GM19452 (cell line): ENCODE results near the gene KIAA1586.
"Not testable (repeated sequence)": the region's sequence is repeated elsewhere in the genome, so short reads cannot be mapped to it uniquely, and the experiment has no call there.

Experiments used
- ATAC-seq: cut with Tn5 transposase; IDR thresholded peaks from one replicate; pipeline ENCODE4 v1.9.1; 2021; ENCODE audit not compliant: unreplicated experiment

KIAA1586 gene

GRCh38 chr6:57046332-57047256, at the start of gene KIAA1586:
KIAA1586 (plus strand) TSS chr6:57046693; CDS start chr6:57046756, 63 bp downstream.
- peak; percentile 93 for ATAC-seq

GRCh38 chr6:56999049-56999448, 47.4 kb upstream of the KIAA1586 start:
- ATAC-seq = no peak

- not testable (repeated sequence) for ATAC-seq
These were observed 46.7 kb upstream of the KIAA1586 start for GRCh38 chr6:56999748-57000147.

GRCh38 chr6:57002197-57002596, 44.3 kb upstream of the KIAA1586 start:
- no peak for ATAC-seq

GRCh38 chr6:57004292-57004691, 42.2 kb upstream of the KIAA1586 start:
- ATAC-seq = no peak

GRCh38 chr6:57006101-57006500, 40.4 kb upstream of the KIAA1586 start:
- ATAC-seq = no peak

GRCh38 chr6:57008069-57008468, 38.4 kb upstream of the KIAA1586 start:
- ATAC-seq = not testable (repeated sequence)

- no peak for ATAC-seq
These were observed 33.0 kb upstream of the KIAA1586 start for GRCh38 chr6:57013521-57013926.

GRCh38 chr6:57017069-57017468, 29.4 kb upstream of the KIAA1586 start:
- ATAC-seq = no peak

GRCh38 chr6:57017841-57018240, 28.7 kb upstream of the KIAA1586 start:
- no peak for ATAC-seq

- ATAC-seq = no peak
These were observed 27.1 kb upstream of the KIAA1586 start for GRCh38 chr6:57019434-57019833.

- ATAC-seq = peak; percentile 77
These were observed 25.3 kb upstream of the KIAA1586 start for GRCh38 chr6:57021086-57021720.

- no peak for ATAC-seq
These were observed 22.2 kb upstream of the KIAA1586 start for GRCh38 chr6:57024321-57024720.

- ATAC-seq = no peak
These were observed 21.7 kb upstream of the KIAA1586 start for GRCh38 chr6:57024775-57025174.

- no peak for ATAC-seq
These were observed 20.5 kb upstream of the KIAA1586 start for GRCh38 chr6:57026001-57026400.

GRCh38 chr6:57027301-57027700, 19.2 kb upstream of the KIAA1586 start:
- ATAC-seq = no peak

- no peak for ATAC-seq
These were observed 17.3 kb upstream of the KIAA1586 start for GRCh38 chr6:57029213-57029612.

GRCh38 chr6:57033228-57033627, 13.3 kb upstream of the KIAA1586 start:
- ATAC-seq = no peak

- ATAC-seq = no peak
These were observed 10.9 kb upstream of the KIAA1586 start for GRCh38 chr6:57035549-57035948.

GRCh38 chr6:57038906-57039305, 7.6 kb upstream of the KIAA1586 start:
- no peak for ATAC-seq

- ATAC-seq = no peak
These were observed 6.5 kb upstream of the KIAA1586 start for GRCh38 chr6:57040011-57040410.

GRCh38 chr6:57044061-57044460, 2.4 kb upstream of the KIAA1586 start:
- ATAC-seq = not testable (repeated sequence)
